OCI-LY1 (cell line): Measurements from ENCODE around the gene RSF1.

Experiments used
- H2AFZ ChIP-seq: fragments of 200-600 bp; sonication (generic), shearing (Covaris generic); 2 replicates; pipeline ENCODE4 v1.6.0; 2014; ENCODE audit warnings: antibody characterized with exemption, mild to moderate bottlenecking, low read length
- H3F3A ChIP-seq: fragments of 200-600 bp; sonication (generic), shearing (Covaris generic); 2 replicates; pipeline ENCODE4 v1.6.0; 2014; ENCODE audit warnings: mild to moderate bottlenecking, antibody characterized with exemption, low read length, moderate library complexity; ENCODE audit not compliant: insufficient read depth
- H3K27ac ChIP-seq: fragments of 200-600 bp; sonication (generic); 2 replicates; pipeline ENCODE4 v1.5.1; 2014; ENCODE audit warnings: low read length, mixed run types, mild to moderate bottlenecking, low read depth; ENCODE audit not compliant: poor library complexity, severe bottlenecking
- H3K27me3 ChIP-seq: fragments of 200-600 bp; sonication (generic); 2 replicates; pipeline ENCODE4 v1.6.0; 2014; ENCODE audit warnings: antibody characterized with exemption, mild to moderate bottlenecking, low read length, moderate library complexity; ENCODE audit not compliant: insufficient read depth
- H3K36me3 ChIP-seq: fragments of 200-600 bp; sonication (generic); 2 replicates; pipeline ENCODE4 v1.6.1; 2014; ENCODE audit warnings: mild to moderate bottlenecking, antibody characterized with exemption, low read length, moderate library complexity, mixed read lengths; ENCODE audit not compliant: insufficient read depth
- H3K4me1 ChIP-seq: fragments of 200-600 bp; sonication (generic); 2 replicates; pipeline ENCODE4 v1.5.1; 2014; ENCODE audit warnings: mild to moderate bottlenecking, low read length, moderate library complexity; ENCODE audit not compliant: insufficient read depth, severe bottlenecking
- H3K4me2 ChIP-seq: fragments of 200-600 bp; sonication (generic), shearing (Covaris generic); 2 replicates; pipeline ENCODE4 v1.6.1; 2014; ENCODE audit warnings: low read length
- H3K4me3 ChIP-seq: fragments of 200-600 bp; sonication (generic); 2 replicates; pipeline ENCODE4 v1.5.1; 2014; ENCODE audit warnings: low read length, low read depth, mild to moderate bottlenecking, mixed read lengths; ENCODE audit not compliant: poor library complexity, severe bottlenecking
- H3K79me2 ChIP-seq: fragments of 200-600 bp; shearing (Covaris generic); 2 replicates; pipeline ENCODE4 v1.6.1; 2016; ENCODE audit warnings: mixed run types, low read length, mixed read lengths; ENCODE audit not compliant: insufficient read depth
- H3K9ac ChIP-seq: fragments of 200-600 bp; sonication (generic), shearing (Covaris generic); 2 replicates; pipeline ENCODE4 v1.6.1; 2014; ENCODE audit warnings: mild to moderate bottlenecking, low read length, mixed read lengths
- H3K9me2 ChIP-seq: fragments of 200-600 bp; sonication (generic), shearing (Covaris generic); 2 replicates; pipeline ENCODE4 v1.6.1; 2014; ENCODE audit warnings: low read depth, mild to moderate bottlenecking, low read length, mixed read lengths
- H3K9me3 ChIP-seq: fragments of 200-600 bp; shearing (Covaris generic); 2 replicates; pipeline ENCODE4 v1.6.1; 2014; ENCODE audit warnings: low read length, mixed read lengths
- H4K20me1 ChIP-seq: fragments of 200-600 bp; sonication (generic), shearing (Covaris generic); 2 replicates; pipeline ENCODE4 v1.6.0; 2016; ENCODE audit warnings: mild to moderate bottlenecking, low read length; ENCODE audit not compliant: insufficient read depth
- EZH2 ChIP-seq: fragments of 200-600 bp; sonication (generic), shearing (Covaris generic); IDR thresholded peaks from 2 replicates; pipeline ENCODE4 v1.8.0; 2017; ENCODE audit warnings: borderline replicate concordance, mixed run types, mild to moderate bottlenecking, antibody characterized with exemption, low read length, moderate library complexity, mixed read lengths
- TF ChIP-seq, protein P1 (sequence below): fragments of 200-600 bp; sonication (generic), shearing (Covaris generic); IDR thresholded peaks from 2 replicates; pipeline ENCODE4 v1.5.1; 2017; ENCODE audit warnings: mild to moderate bottlenecking, antibody characterized with exemption, low read length, moderate library complexity, mixed read lengths

Gene RSF1

DNA sequence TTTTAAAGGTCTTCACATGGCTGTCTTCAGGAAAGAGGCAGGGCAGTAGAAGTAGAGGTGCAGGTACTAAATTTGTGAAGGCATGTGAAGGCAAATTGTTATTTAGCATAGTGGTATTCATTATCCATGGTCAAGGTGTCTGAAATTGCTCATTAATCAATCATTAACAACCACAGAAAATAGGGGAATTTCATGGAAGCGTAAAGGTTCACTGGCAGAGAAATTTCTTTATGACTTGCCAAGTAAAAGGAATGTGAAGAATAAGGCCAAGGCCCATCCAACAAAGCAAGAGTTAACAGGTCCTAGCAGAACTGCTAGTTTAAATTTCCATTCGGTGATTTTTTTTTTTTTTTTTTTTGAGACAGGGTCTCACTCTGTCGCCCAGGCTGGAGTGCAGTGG, 59.0 kb downstream of the RSF1 start:
- no peaks in the 10 kb centered on the region for H3F3A ChIP-seq
- no peak overlapping the region for H2AFZ ChIP-seq
- H3K9me3 ChIP-seq: no peaks in the 10 kb centered on the region
- H4K20me1 ChIP-seq: peaks cover 9% of the 10 kb centered on the region
- no peaks in the 10 kb centered on the region for H3K27me3 ChIP-seq
- no peaks in the 10 kb centered on the region for H3K9me2 ChIP-seq
- H3K9ac ChIP-seq: no peak overlapping the region
- H3K4me2 ChIP-seq: no peak overlapping the region
- peaks cover 8% of the 10 kb centered on the region for H3K79me2 ChIP-seq
- no peak overlapping the region for H3K4me3 ChIP-seq
- no peaks in the 10 kb centered on the region for H3K4me1 ChIP-seq
- TF ChIP-seq, protein P1, sequence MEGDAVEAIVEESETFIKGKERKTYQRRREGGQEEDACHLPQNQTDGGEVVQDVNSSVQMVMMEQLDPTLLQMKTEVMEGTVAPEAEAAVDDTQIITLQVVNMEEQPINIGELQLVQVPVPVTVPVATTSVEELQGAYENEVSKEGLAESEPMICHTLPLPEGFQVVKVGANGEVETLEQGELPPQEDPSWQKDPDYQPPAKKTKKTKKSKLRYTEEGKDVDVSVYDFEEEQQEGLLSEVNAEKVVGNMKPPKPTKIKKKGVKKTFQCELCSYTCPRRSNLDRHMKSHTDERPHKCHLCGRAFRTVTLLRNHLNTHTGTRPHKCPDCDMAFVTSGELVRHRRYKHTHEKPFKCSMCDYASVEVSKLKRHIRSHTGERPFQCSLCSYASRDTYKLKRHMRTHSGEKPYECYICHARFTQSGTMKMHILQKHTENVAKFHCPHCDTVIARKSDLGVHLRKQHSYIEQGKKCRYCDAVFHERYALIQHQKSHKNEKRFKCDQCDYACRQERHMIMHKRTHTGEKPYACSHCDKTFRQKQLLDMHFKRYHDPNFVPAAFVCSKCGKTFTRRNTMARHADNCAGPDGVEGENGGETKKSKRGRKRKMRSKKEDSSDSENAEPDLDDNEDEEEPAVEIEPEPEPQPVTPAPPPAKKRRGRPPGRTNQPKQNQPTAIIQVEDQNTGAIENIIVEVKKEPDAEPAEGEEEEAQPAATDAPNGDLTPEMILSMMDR: no peak
- TF ChIP-seq EZH2: no peak
- peaks cover 33% of the 10 kb centered on the region for H3K36me3 ChIP-seq
- no peak overlapping the region for H3K27ac ChIP-seq

DNA sequence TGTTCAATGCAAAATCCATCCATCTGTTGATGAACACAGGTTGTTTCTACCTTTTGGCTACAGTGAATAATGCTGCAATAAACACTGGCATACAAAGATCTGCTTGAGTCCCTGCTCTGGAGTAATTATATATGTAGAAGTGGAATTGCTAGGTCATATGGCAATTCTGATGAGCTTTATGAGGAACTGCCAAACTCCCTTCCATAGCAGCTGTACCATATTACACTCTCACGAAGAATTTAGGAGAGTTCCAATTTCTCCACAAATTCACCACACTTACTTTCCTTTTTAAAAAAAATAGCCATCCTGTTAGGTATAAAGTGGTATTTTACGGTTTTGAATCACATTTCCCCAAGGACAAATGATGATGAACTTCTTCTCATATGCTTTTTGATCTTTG, 62.2 kb downstream of the RSF1 start:
- no peaks in the 10 kb centered on the region for H4K20me1 ChIP-seq
- H2AFZ ChIP-seq: no peak overlapping the region
- H3K79me2 ChIP-seq: no peaks in the 10 kb centered on the region

DNA sequence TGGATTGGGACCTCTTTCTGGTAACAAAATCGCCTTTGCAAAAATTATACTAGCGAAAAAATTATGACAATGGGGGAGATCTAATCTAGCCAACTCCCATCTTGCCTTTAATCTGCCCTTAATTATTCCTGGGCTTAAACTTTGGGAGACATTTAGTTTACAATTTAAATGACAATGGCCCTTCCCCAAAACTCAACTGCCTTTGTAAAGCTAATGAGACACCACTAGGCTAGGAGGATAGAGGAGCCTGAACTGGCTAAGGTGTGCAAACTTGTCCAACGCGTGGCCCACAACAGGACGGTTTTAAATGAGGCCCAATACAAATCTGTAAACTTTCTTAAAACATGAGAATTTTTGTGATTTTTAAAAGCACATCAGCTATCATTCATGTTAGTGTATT, 67.3 kb downstream of the RSF1 start:
- no peaks in the 10 kb centered on the region for H3K9me2 ChIP-seq
- no peak overlapping the region for H3K4me3 ChIP-seq
- peaks cover 32% of the 10 kb centered on the region for H3K36me3 ChIP-seq
- no peak overlapping the region for H2AFZ ChIP-seq
- H3K9ac ChIP-seq: no peak overlapping the region
- no peaks in the 10 kb centered on the region for H3K27me3 ChIP-seq
- no peaks in the 10 kb centered on the region for H3K4me1 ChIP-seq
- no peaks in the 10 kb centered on the region; the same call in 1 of the 2 replicates for H3K79me2 ChIP-seq
- H3F3A ChIP-seq: no peaks in the 10 kb centered on the region
- no peak overlapping the region for H3K4me2 ChIP-seq
- H3K9me3 ChIP-seq: no peaks in the 10 kb centered on the region
- no peak overlapping the region for H3K27ac ChIP-seq
- TF ChIP-seq, protein P1: no peak
- no peak for TF ChIP-seq EZH2
- H4K20me1 ChIP-seq: no peaks in the 10 kb centered on the region

More for the DNA sequence above, 62.2 kb downstream of the RSF1 start:
- no peaks in the 10 kb centered on the region for H3K4me1 ChIP-seq
- no peaks in the 10 kb centered on the region for H3K9me3 ChIP-seq
- no peak overlapping the region for H3K4me2 ChIP-seq
- H3K9me2 ChIP-seq: no peaks in the 10 kb centered on the region
- H3F3A ChIP-seq: no peaks in the 10 kb centered on the region
- H3K9ac ChIP-seq: no peak overlapping the region
- no peaks in the 10 kb centered on the region for H3K27me3 ChIP-seq
- H3K4me3 ChIP-seq: no peak overlapping the region
- no peak overlapping the region for H3K27ac ChIP-seq
- TF ChIP-seq EZH2: no peak
- TF ChIP-seq, protein P1: no peak
- peaks cover 41% of the 10 kb centered on the region for H3K36me3 ChIP-seq
